Breast epithelium (tissue), 4 donors: Measurements from ENCODE around the gene ADH4. TPM values are rescaled to one million over a fixed set of nuclear protein-coding genes. Genes with fewer than 3 reads are reported as not detected.

Source experiments
- DNase-seq, 2 donors: peaks; one replicate each; pipeline ENCODE4 v3.0.0-alpha.2; 2019; ENCODE audit warnings: low spot score in 2 of 2
- H3K27ac ChIP-seq, 2 donors: fragments of 200-600 bp; sonication (generic) in 1 of 2; one replicate each; pipeline ENCODE4 v1.5.1; 2016 to 2019; ENCODE audit warnings: mild to moderate bottlenecking in 1 of 2
- H3K27me3 ChIP-seq, 2 donors: fragments of 200-600 bp; sonication (generic) in 1 of 2; one replicate each; pipeline versions ENCODE4 v1.5.1 to v1.6.0; 2017 to 2019; ENCODE audit warnings: control low read depth in 1 of 2, mild to moderate bottlenecking in 1 of 2
- H3K36me3 ChIP-seq: fragments of 200-600 bp; one replicate; pipeline ENCODE4 v1.5.1; 2019
- H3K4me1 ChIP-seq, 2 donors: fragments of 200-600 bp; sonication (generic); one replicate each; pipeline ENCODE4 v1.5.1; 2016 to 2019; ENCODE audit warnings: control low read depth in 1 of 2
- H3K4me3 ChIP-seq, 3 donors: fragments of 200-600 bp; sonication (generic); 1 replicate in 2 of 3; 2 replicates in 1 of 3; pipeline ENCODE4 v1.5.1; 2016 to 2019; ENCODE audit warnings: mild to moderate bottlenecking in 3 of 3, moderate library complexity in 2 of 3
- H3K9me3 ChIP-seq, 2 donors: fragments of 200-600 bp; sonication (generic) in 1 of 2; one replicate each; pipeline ENCODE4 v1.5.1; 2016 to 2019; ENCODE audit warnings: control low read depth in 1 of 2
- POLR2A ChIP-seq: fragments of 450-650 bp; IDR thresholded peaks from one replicate; pipeline ENCODE4 v1.6.1; 2016; ENCODE audit warnings: antibody characterized with exemption, mild to moderate bottlenecking, moderate library complexity
- POLR2AphosphoS5 ChIP-seq, 3 donors: sonication (generic); formaldehyde crosslinking; IDR thresholded peaks; one replicate each; pipeline ENCODE4 v1.6.1; 2017; ENCODE audit warnings: antibody characterized with exemption in 3 of 3
- intact Hi-C: fragments of 100-400 bp; cut with DNase I; formaldehyde crosslinking; loops from one replicate; pipeline ENCODE4 v1.15.1; 2023; ENCODE audit warnings: low total_unique reads
- total RNA-seq, 3 donors: library from RNA; depleted of rRNA; stranded (reverse); fragments of >200 nt; gene quantifications; one replicate each; pipeline ENCODE4 v1.1.0, GENCODE V29; 2016
- TF ChIP-seq, protein P1 (sequence below), 3 donors: fragments of 450-650 bp; IDR thresholded peaks; one replicate each; pipeline ENCODE4 v1.5.1; 2016 to 2017; ENCODE audit warnings: antibody characterized with exemption in 3 of 3, mild to moderate bottlenecking in 3 of 3, moderate library complexity in 3 of 3

Gene ADH4
- total RNA-seq, 3 donors from 2014 or later = 0.48 to 27.5 (median 7.9) TPM

DNA sequence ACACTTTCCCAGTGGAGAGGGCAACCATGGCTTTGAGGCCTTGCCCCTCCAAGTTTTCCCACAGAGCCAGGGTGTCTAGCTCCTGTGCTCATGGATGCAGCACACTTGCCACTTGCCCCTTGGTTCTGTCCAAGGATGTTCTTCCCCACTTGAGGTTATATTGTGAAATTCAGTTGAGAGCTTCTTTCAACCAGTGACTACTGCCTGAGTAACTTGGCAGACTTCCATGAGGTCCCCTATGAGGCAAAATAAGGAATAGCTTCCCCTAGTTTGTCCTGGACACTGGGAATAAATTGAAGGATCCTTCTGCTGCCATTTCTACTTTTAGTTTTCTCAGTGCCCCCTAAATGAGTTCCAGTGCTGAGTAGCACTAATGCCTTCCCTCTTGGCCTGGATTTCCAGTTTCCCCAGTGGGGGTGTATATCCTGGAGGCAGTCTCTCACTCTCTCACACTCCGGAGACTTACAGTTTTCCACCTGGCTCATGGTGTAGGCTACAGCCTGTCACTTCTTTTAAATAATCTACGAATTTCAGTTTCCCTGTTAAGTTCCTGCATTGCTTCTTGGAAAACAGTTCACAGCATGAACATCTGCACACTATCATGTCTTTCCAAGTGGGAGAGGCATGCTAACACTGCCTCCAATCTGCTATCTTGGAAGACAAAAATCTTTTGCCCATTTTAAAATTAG lies 36.4 kb upstream of the ADH4 start:
- H3K4me1 ChIP-seq = no peaks in the 10 kb centered on the region
- intact Hi-C loops = no loop called here
- no peaks in the 10 kb centered on the region for H3K27me3 ChIP-seq
- DNase-seq = no peak
- peaks cover 11 to 17% of the 10 kb centered on the region in 2 donors for H3K9me3 ChIP-seq
- H3K27ac ChIP-seq = peak overlapping the region in 1 of 2 donors; percentile 59
- no peaks in the 10 kb centered on the region for H3K36me3 ChIP-seq
- TF ChIP-seq POLR2A (no peak), POLR2AphosphoS5 (IDR thresholded peaks at IDR 0.05) (no peak)
- TF ChIP-seq, protein P1, sequence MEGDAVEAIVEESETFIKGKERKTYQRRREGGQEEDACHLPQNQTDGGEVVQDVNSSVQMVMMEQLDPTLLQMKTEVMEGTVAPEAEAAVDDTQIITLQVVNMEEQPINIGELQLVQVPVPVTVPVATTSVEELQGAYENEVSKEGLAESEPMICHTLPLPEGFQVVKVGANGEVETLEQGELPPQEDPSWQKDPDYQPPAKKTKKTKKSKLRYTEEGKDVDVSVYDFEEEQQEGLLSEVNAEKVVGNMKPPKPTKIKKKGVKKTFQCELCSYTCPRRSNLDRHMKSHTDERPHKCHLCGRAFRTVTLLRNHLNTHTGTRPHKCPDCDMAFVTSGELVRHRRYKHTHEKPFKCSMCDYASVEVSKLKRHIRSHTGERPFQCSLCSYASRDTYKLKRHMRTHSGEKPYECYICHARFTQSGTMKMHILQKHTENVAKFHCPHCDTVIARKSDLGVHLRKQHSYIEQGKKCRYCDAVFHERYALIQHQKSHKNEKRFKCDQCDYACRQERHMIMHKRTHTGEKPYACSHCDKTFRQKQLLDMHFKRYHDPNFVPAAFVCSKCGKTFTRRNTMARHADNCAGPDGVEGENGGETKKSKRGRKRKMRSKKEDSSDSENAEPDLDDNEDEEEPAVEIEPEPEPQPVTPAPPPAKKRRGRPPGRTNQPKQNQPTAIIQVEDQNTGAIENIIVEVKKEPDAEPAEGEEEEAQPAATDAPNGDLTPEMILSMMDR (IDR thresholded peaks at IDR 0.05) = no peak
- no peak overlapping the region for H3K4me3 ChIP-seq

DNA sequence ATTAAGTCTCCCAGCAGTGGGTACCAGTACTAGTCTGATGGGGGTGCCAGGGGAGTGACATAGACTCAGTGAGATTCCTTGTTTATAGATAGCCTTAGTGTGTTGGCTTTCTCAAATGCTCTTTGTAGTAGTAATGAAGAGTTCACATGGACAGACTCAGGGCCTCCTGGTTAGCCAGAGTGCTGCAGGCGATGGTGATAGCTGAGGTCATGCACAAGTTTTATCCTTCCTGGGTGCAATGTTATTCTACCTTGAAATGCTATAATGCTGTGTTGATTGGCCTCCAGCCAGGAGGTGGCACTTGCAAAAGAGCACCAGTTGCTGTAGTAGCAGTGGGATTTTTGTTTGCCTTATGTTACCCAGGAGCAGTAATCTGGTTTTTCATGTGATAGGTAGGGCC lies 35.5 kb upstream of the ADH4 start:
- no peak for DNase-seq
- H3K36me3 ChIP-seq = no peaks in the 10 kb centered on the region
- H3K27ac ChIP-seq = no peak overlapping the region
- TF ChIP-seq POLR2A (no peak), POLR2AphosphoS5 (IDR thresholded peaks at IDR 0.05) (no peak)
- TF ChIP-seq, protein P1 (IDR thresholded peaks at IDR 0.05) = no peak
- intact Hi-C loops = no loop called here
- H3K9me3 ChIP-seq = peaks cover 11 to 12% of the 10 kb centered on the region in 2 donors
- H3K4me3 ChIP-seq = no peak overlapping the region
- no peaks in the 10 kb centered on the region for H3K4me1 ChIP-seq
- H3K27me3 ChIP-seq = no peaks in the 10 kb centered on the region

DNA sequence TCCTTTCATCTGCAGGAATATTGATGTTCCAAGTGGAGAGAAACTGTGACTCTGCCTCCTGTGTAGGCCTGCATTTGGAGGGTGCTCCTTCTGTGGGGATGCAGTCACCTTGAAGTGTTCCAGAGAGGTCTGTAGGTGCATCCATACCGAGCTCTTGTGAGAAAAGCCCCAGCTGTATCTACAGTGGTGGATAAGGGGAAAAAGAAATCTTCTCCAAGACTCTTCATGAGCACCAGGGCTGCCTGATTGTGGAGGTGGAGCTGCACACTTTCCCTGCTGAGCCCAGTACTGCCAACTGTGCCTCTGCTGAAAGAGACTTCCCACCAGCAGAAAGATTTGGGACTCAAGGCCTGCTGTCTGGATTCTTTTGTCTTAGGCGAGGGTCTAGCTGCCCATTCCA lies 35.1 kb upstream of the ADH4 start:
- intact Hi-C loops = no loop called here
- TF ChIP-seq, protein P1 (IDR thresholded peaks at IDR 0.05) = no peak
- TF ChIP-seq POLR2A = no peak
- TF ChIP-seq POLR2AphosphoS5 (IDR thresholded peaks at IDR 0.05) = no peak
- no peak for DNase-seq
- H3K9me3 ChIP-seq = peaks cover 11 to 12% of the 10 kb centered on the region in 2 donors
- H3K4me1 ChIP-seq = no peaks in the 10 kb centered on the region
- H3K36me3 ChIP-seq = no peaks in the 10 kb centered on the region
- H3K27ac ChIP-seq = no peak overlapping the region
- no peak overlapping the region for H3K4me3 ChIP-seq
- H3K27me3 ChIP-seq = no peaks in the 10 kb centered on the region

- no peak for TF ChIP-seq POLR2AphosphoS5 (IDR thresholded peaks at IDR 0.05)
- TF ChIP-seq, protein P1 (IDR thresholded peaks at IDR 0.05) = no peak
- TF ChIP-seq POLR2A = no peak
- no peak overlapping the region for H3K4me3 ChIP-seq
- no peak overlapping the region for H3K27ac ChIP-seq
- H3K27me3 ChIP-seq = no peaks in the 10 kb centered on the region
- no peaks in the 10 kb centered on the region for H3K9me3 ChIP-seq
- DNase-seq = no peak
- no peaks in the 10 kb centered on the region for H3K4me1 ChIP-seq
- H3K36me3 ChIP-seq = no peaks in the 10 kb centered on the region
- intact Hi-C loops = no loop called here
These were observed 22.4 kb upstream of the ADH4 start for GRCh38 chr4:99166544-99166943.

GRCh38 chr4:99165978-99166377 lies 21.9 kb upstream of the ADH4 start:
- H3K27ac ChIP-seq = no peak overlapping the region
- intact Hi-C loops = no loop called here
- H3K4me3 ChIP-seq = no peak overlapping the region
- no peak for DNase-seq
- H3K9me3 ChIP-seq = no peaks in the 10 kb centered on the region
- H3K36me3 ChIP-seq = no peaks in the 10 kb centered on the region
- TF ChIP-seq POLR2A (no peak), POLR2AphosphoS5 (IDR thresholded peaks at IDR 0.05) (no peak)
- TF ChIP-seq, protein P1 (IDR thresholded peaks at IDR 0.05) = no peak
- H3K4me1 ChIP-seq = no peaks in the 10 kb centered on the region
- no peaks in the 10 kb centered on the region for H3K27me3 ChIP-seq
